GM10248 (cell line): ENCODE data around the gene SMARCC1.
"Not testable (repeated sequence)": the region's sequence is repeated elsewhere in the genome, so short reads cannot be mapped to it uniquely, and the experiment has no call there.

Source experiments
- CTCF ChIA-PET: fragments of 300-600 bp; sonication (Branson Sonifier 250); formaldehyde crosslinking; extraction: SDS; loops from one replicate; lab custom pipeline; 2021; ENCODE audit warnings: antibody characterized with exemption; lab: Yijun Ruan, JAX
- POLR2A ChIA-PET: fragments of 350-650 bp; sonication (Branson Sonifier 250); formaldehyde crosslinking; extraction: SDS; loops from one replicate; lab custom pipeline; 2020; ENCODE audit warnings: antibody characterized with exemption; lab: Yijun Ruan, JAX
- DNase-seq: peaks from one replicate; pipeline ENCODE4 v3.0.0; 2012; ENCODE audit errors: extremely low spot score
- TF ChIP-seq, protein P1 (sequence below): IDR thresholded peaks from 2 replicates; pipeline ENCODE4 v1.5.1; 2012; ENCODE audit warnings: mild to moderate bottlenecking, low read depth; ENCODE audit errors: extremely low read depth, missing control alignments, control extremely low read depth

SMARCC1 gene

DNA sequence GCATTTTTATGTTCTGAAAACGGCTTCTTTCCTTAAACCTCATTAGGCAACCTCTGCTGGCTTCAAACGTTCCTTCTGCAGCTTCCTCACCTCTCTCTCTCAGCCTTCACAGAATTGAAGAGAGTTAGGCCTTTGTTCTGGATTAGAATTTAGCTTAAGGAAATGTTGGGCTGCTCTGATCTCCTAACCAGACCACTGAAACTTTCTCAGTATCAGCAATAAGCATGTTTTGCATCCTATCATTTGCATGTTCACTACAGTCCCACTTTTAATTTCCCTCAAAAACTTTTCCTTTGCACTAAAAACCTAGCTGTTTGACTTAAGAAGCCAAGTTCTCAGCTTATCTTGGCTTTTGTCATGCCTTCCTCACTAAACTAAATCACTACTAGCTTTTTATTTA lies 49.5 kb downstream of the SMARCC1 start:
- TF ChIP-seq, protein P1, sequence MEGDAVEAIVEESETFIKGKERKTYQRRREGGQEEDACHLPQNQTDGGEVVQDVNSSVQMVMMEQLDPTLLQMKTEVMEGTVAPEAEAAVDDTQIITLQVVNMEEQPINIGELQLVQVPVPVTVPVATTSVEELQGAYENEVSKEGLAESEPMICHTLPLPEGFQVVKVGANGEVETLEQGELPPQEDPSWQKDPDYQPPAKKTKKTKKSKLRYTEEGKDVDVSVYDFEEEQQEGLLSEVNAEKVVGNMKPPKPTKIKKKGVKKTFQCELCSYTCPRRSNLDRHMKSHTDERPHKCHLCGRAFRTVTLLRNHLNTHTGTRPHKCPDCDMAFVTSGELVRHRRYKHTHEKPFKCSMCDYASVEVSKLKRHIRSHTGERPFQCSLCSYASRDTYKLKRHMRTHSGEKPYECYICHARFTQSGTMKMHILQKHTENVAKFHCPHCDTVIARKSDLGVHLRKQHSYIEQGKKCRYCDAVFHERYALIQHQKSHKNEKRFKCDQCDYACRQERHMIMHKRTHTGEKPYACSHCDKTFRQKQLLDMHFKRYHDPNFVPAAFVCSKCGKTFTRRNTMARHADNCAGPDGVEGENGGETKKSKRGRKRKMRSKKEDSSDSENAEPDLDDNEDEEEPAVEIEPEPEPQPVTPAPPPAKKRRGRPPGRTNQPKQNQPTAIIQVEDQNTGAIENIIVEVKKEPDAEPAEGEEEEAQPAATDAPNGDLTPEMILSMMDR = no peak
- ChIA-PET POLR2A (no interaction called here), CTCF (interaction anchor here (0.9 to 1.5 kb wide), 3 partner anchors 10 to 420 kb away, joined by 3 to 4 read pairs (median 3); no protein-coding TSS in a partner anchor)
- DNase-seq = no peak

DNA sequence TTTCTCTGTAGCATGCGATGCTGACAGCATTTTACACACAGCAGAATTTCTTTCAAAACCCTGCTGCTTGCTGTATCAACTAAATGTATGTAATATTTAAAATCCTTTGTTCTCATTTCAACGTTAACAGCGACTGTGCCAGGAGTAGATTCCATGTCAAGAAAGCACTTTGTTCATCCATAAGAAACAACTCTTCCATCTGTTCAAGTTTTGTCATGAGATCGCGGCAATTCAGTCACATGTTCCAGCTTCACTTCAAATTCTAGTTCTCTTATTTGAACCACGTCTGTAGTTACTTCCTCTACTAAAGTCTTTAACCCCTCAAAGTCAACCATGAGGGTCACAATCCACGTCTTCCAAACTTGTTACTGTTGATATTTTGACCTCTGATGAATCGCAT lies 50.6 kb downstream of the SMARCC1 start:
- TF ChIP-seq, protein P1 = no peak
- DNase-seq = no peak
- ChIA-PET CTCF (no interaction called here), POLR2A (no interaction called here)

DNA sequence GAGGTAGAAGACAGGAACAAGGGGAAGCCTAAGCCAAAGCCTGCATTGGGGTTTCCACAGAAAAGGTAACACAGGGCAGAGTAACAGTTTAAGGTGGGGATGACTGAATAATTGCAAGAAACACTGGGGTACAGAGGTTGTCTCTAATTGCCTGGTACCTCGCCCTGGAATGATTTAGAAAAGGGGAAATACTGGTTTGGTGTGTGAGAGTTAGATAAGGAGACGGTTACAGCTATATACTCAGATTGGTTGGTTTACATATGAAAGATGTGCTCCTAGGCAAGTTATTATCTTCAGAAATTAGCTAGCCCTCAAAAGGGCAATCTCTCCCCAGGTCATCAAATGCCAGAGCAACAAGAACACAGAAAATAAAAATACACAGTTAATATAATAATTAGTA lies 58.8 kb downstream of the SMARCC1 start:
- ChIA-PET CTCF (no interaction called here), POLR2A (no interaction called here)
- no peak for DNase-seq
- TF ChIP-seq, protein P1 = no peak

DNA sequence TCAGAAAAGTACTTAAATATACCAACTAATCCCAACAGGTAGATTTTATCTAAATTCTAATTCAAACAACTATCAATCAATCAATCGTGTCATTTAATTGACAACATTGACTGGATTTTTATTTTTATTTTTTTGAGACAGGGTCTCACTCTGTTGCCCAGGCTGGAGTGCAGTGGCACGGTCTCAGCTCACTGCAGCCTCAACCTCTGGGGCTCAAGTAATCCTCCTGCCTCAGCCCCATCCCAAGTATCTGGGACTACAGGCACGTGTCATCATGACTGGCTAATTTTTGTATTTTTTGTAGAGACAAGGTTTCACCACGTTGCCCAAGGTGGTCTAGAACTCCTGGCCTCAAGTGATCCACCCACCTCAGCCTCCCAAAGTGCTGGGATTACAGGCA lies 64.2 kb downstream of the SMARCC1 start:
- DNase-seq, POLR2A ChIA-PET, CTCF ChIA-PET: not testable (repeated sequence)

DNA sequence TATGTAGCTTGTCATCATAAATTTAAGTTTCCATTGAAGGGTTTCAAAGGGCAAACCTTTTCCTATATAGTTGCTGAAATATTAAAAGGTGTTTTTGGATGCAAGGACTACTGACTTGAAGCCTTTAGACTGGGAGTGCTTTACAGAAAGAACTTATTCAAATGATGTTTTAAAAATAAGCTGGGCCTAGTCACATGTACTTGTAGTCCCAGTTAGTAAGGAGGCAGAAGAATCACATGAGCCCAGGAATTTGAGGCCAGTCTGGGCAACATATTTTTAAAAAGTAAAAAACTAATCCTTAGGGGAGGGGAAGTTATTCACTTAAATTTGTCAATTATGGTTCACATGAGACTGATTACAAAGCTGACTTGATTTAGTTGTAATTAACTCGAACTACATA lies 65.0 kb downstream of the SMARCC1 start:
- ChIA-PET POLR2A (no interaction called here), CTCF (interaction anchor here (2.5 kb wide), 1 partner anchor 92 kb away, joined by 7 read pairs; no protein-coding TSS in a partner anchor)
- TF ChIP-seq, protein P1 = no peak
- DNase-seq = no peak

DNA sequence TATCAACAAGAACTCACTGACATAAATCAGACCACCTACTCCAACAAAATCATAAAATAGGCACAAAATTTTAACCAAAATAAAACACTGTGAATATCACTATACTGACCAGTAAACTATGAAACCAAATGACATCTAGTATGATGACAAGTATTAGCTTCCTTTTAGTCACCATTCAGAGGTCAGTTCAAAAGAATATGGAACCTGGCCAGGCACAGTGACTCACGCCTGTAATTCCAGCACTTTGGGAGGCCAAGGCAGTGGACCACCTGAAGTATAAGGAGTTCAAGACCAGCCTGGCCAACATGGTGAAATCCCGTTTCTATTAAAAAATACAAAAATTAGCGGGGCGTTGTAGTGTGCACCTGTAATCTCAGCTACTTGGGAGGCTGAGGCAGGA lies 65.8 kb downstream of the SMARCC1 start:
- TF ChIP-seq, protein P1 = no peak
- no peak for DNase-seq
- POLR2A ChIA-PET = no interaction called here
- CTCF ChIA-PET = interaction anchor here (1.4 to 2.5 kb wide), 2 partner anchors 16 to 91 kb away, joined by 5 to 7 read pairs; no protein-coding TSS in a partner anchor

DNA sequence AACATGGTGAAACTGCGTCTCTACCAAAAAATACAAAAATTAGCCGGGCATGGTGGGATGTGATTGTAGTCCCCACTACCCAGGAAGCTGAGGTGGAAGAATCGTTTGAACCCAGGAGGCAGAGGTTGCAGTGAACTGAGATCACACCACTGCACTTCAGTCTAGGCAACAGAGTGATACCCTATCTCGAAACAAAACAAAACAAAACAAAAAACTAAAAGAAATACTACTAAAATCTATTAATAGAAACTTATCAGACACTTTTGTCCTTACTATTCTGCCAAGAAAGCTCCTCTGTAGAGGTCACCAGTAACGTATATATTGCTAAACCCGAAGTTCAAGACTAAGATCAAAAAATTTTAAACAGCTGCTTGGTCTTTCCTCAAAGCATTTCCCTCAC lies 67.1 kb downstream of the SMARCC1 start:
- POLR2A ChIA-PET = no interaction called here
- CTCF ChIA-PET = interaction anchor here (1.5 to 2.5 kb wide), 2 partner anchors 25 to 90 kb away, joined by 5 to 7 read pairs; no protein-coding TSS in a partner anchor
- DNase-seq = no peak
- TF ChIP-seq, protein P1 = no peak
